SK-N-SH (cell line): ENCODE results near the gene KRT71. TPM values are rescaled to one million over a fixed set of nuclear protein-coding genes. Genes with fewer than 3 reads are reported as not detected.

Source experiments
- CTCF ChIA-PET: fragments of 300-600, 350-600 bp; formaldehyde crosslinking; extraction: SDS; loops from one replicate; lab custom pipeline; 2021; lab: Yijun Ruan, JAX
- POLR2A ChIA-PET: fragments of 350-600 bp; sonication (Branson Sonifier 250); formaldehyde crosslinking; extraction: SDS; loops from one replicate; lab custom pipeline; 2020; ENCODE audit warnings: antibody characterized with exemption, inconsistent platforms; lab: Yijun Ruan, JAX
- DNase-seq: peaks from one replicate; pipeline ENCODE4 v3.0.0; 2012
- H2AFZ ChIP-seq: fragments of 200-600 bp; sonication (generic); 2 replicates; pipeline ENCODE4 v1.8.1; 2016; ENCODE audit warnings: antibody characterized with exemption, mild to moderate bottlenecking, low read depth
- H3F3A ChIP-seq: fragments of 200-600 bp; sonication (generic); replicated peaks from 2 replicates; pipeline ENCODE3; 2016; ENCODE audit warnings: antibody characterized with exemption, mild to moderate bottlenecking; ENCODE audit not compliant: insufficient read depth
- H3K27ac ChIP-seq, 2 experiments: fragments of 200-500 bp in 1 of 2; fragments of 200-600 bp in 1 of 2; sonication (Bioruptor generic) in 1 of 2; sonication (generic), shearing (Covaris generic) in 1 of 2; 2 replicates each; pipeline versions ENCODE4 v1.5.1 to v1.6.1; 2014 to 2016; ENCODE audit warnings: low read depth in 2 of 2, inconsistent platforms in 1 of 2, low read length in 1 of 2, mild to moderate bottlenecking in 1 of 2, mixed read lengths in 1 of 2
- H3K27me3 ChIP-seq: fragments of 200-600 bp; sonication (generic), shearing (Covaris generic); 2 replicates; pipeline ENCODE4 v1.6.1; 2016; ENCODE audit warnings: mixed run types; ENCODE audit not compliant: insufficient read depth
- H3K36me3 ChIP-seq, 2 experiments: fragments of 200-500 bp in 1 of 2; fragments of 200-600 bp in 1 of 2; sonication (Bioruptor generic) in 1 of 2; sonication (generic) in 1 of 2; replicated peaks in 1 of 2; 2 replicates each; pipeline versions ENCODE3 to v1.5.1; 2014 to 2016; ENCODE audit warnings: low read length in 1 of 2, mild to moderate bottlenecking in 1 of 2; ENCODE audit not compliant: insufficient read depth in 2 of 2, control insufficient read depth in 1 of 2
- H3K4me1 ChIP-seq, 2 experiments: fragments of 200-500 bp in 1 of 2; fragments of 200-600 bp in 1 of 2; sonication (Bioruptor generic) in 1 of 2; sonication (generic), shearing (Covaris generic) in 1 of 2; 2 replicates each; pipeline versions ENCODE4 v1.5.1 to v1.6.1; 2014 to 2016; ENCODE audit warnings: low read depth in 1 of 2, low read length in 1 of 2, mixed run types in 1 of 2; ENCODE audit not compliant: insufficient read depth in 2 of 2, control insufficient read depth in 1 of 2
- H3K4me2 ChIP-seq: fragments of 200-600 bp; sonication (generic), shearing (Covaris generic); 2 replicates; pipeline ENCODE4 v1.6.1; 2017; ENCODE audit warnings: mixed run types
- H3K4me3 ChIP-seq, 2 experiments: fragments of 200-500 bp in 1 of 2; fragments of 200-600 bp in 1 of 2; sonication (Bioruptor generic) in 1 of 2; sonication (generic), shearing (Covaris generic) in 1 of 2; 2 replicates each; pipeline versions ENCODE4 v1.5.1 to v1.8.1; 2014 to 2016; ENCODE audit warnings: low read depth in 2 of 2, inconsistent platforms in 1 of 2, low read length in 1 of 2, mild to moderate bottlenecking in 1 of 2, mixed read lengths in 1 of 2, moderate library complexity in 1 of 2
- H3K79me2 ChIP-seq: fragments of 200-600 bp; sonication (generic); 2 replicates; pipeline ENCODE4 v1.8.1; 2017; ENCODE audit warnings: mild to moderate bottlenecking; ENCODE audit not compliant: insufficient read depth
- H3K9ac ChIP-seq: fragments of 200-600 bp; sonication (generic); 2 replicates; pipeline ENCODE4 v1.6.1; 2017; ENCODE audit warnings: mixed run types
- H3K9me2 ChIP-seq: fragments of 200-600 bp; sonication (generic); 2 replicates; pipeline ENCODE4 v1.6.1; 2017; ENCODE audit warnings: mixed run types
- H3K9me3 ChIP-seq: fragments of 200-600 bp; sonication (generic); 2 replicates; pipeline ENCODE4 v1.6.1; 2017; ENCODE audit warnings: mixed run types, mild to moderate bottlenecking, moderate library complexity
- H4K20me1 ChIP-seq: fragments of 200-600 bp; sonication (generic); 2 replicates; pipeline ENCODE4 v1.6.1; 2017; ENCODE audit warnings: mild to moderate bottlenecking, mixed run types; ENCODE audit not compliant: insufficient read depth
- EP300 ChIP-seq, 2 experiments: IDR thresholded peaks; 2 replicates each; pipeline versions ENCODE4 v1.4.0 to v1.6.1; 2012; ENCODE audit warnings: borderline replicate concordance in 1 of 2, low read depth in 1 of 2, low read length in 1 of 2
- EZH2phosphoT487 ChIP-seq: fragments of 200-600 bp; sonication (generic); IDR thresholded peaks from 2 replicates; pipeline ENCODE4 v1.6.1; 2017; ENCODE audit warnings: low read depth, mixed run types, mild to moderate bottlenecking, antibody characterized with exemption, moderate library complexity, borderline replicate concordance
- FOSL2 ChIP-seq: IDR thresholded peaks from 2 replicates; pipeline ENCODE4 v1.4.0; 2012; ENCODE audit warnings: low read depth, mild to moderate bottlenecking, moderate library complexity, borderline replicate concordance
- FOXJ3 ChIP-seq: sonication (generic); formaldehyde crosslinking; IDR thresholded peaks from 2 replicates; pipeline ENCODE4 v1.5.1; 2020; ENCODE audit warnings: mild to moderate bottlenecking, missing genetic modification reagents
- FOXM1 ChIP-seq: IDR thresholded peaks from 2 replicates; pipeline ENCODE4 v1.4.0; 2012; ENCODE audit warnings: low read depth, mild to moderate bottlenecking
- JUND ChIP-seq: IDR thresholded peaks from 2 replicates; pipeline ENCODE4 v1.4.0; 2012
- MEF2A ChIP-seq: IDR thresholded peaks from 2 replicates; pipeline ENCODE4 v1.4.0; 2012; ENCODE audit warnings: low read depth, borderline replicate concordance
- POLR2AphosphoS5 ChIP-seq: IDR thresholded peaks from 2 replicates; pipeline ENCODE4 v1.6.1; 2012; ENCODE audit warnings: low read depth, low read length
- RAD21 ChIP-seq: IDR thresholded peaks from 2 replicates; pipeline ENCODE4 v1.6.1; 2012; ENCODE audit warnings: mild to moderate bottlenecking, low read length
- RFX5 ChIP-seq: IDR thresholded peaks from 2 replicates; pipeline ENCODE4 v1.6.1; 2012; ENCODE audit warnings: mild to moderate bottlenecking, improper control_type of control experiment, low read length
- SIN3A ChIP-seq: IDR thresholded peaks from 2 replicates; pipeline ENCODE4 v1.6.1; 2012; ENCODE audit warnings: low read depth, mild to moderate bottlenecking, low read length, moderate library complexity, borderline replicate concordance
- SMC3 ChIP-seq: IDR thresholded peaks from 2 replicates; pipeline ENCODE4 v1.6.1; 2012; ENCODE audit warnings: low read depth, low read length, improper control_type of control experiment
- TAF1 ChIP-seq: IDR thresholded peaks from 2 replicates; pipeline ENCODE4 v1.6.1; 2012; ENCODE audit warnings: low read depth, mild to moderate bottlenecking, low read length, moderate library complexity, borderline replicate concordance
- TCF12 ChIP-seq: IDR thresholded peaks from 2 replicates; pipeline ENCODE4 v1.4.0; 2012
- TEAD4 ChIP-seq: IDR thresholded peaks from 2 replicates; pipeline ENCODE4 v1.4.0; 2012; ENCODE audit warnings: mild to moderate bottlenecking, borderline replicate concordance; ENCODE audit not compliant: insufficient read depth
- WGBS: methylation state at CpG from one replicate; pipeline ENCODE4 v1.1.6; 2017; ENCODE audit warnings: low lambda C conversion rate; 5-methylcytosine and 5-hydroxymethylcytosine counted together
- polyA plus RNA-seq, 3 experiments: library from polyadenylated mRNA; depleted of rRNA; stranded (reverse); fragments of >200 nt; gene quantifications; 2 replicates each; pipeline ENCODE4 v1.2.3, GENCODE V29; 2012
- TF ChIP-seq, protein P1 (sequence below): fragments of 150-350 bp; IDR thresholded peaks from 2 replicates; pipeline ENCODE4 v1.6.1; 2017; ENCODE audit warnings: antibody characterized with exemption, low read length, low read depth, borderline replicate concordance
- TF ChIP-seq, protein P2 (sequence below): IDR thresholded peaks from 2 replicates; pipeline ENCODE4 v1.4.0; 2012; ENCODE audit warnings: low read depth
- TF ChIP-seq, protein P3 (sequence below): fragments of 150-350 bp; IDR thresholded peaks from 2 replicates; pipeline ENCODE4 v1.6.1; 2016; ENCODE audit warnings: mild to moderate bottlenecking, low read depth, low read length
- TF ChIP-seq, protein P4 (sequence below): IDR thresholded peaks from 2 replicates; pipeline ENCODE4 v1.4.0; 2012; ENCODE audit warnings: low read depth, borderline replicate concordance
- TF ChIP-seq, protein P5 (sequence below): IDR thresholded peaks from 2 replicates; pipeline ENCODE4 v1.4.0; 2012; ENCODE audit warnings: low read depth, borderline replicate concordance

The KRT71 gene
- polyA plus RNA-seq, 1 of the 3 experiments (the other 2 are of a cell fraction): not detected

DNA sequence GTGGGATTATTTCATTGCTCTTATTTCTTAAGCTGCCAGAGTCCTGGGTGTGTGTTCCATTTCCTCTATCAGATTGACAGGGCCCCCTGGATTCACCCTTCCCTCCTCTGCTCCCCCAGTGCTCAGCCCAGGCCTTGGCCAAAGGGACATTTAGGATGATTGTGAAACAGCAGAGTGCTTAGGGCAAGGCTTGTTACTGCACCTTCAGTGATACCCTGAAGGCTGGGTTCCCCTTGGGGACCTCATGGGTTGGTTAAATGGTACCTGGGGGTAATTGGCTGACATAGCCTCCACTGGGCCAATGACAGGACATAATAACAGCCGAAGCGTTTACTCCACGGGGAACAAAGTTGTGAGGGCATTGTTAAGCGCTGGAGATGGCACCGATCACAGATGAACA is 49.6 kb upstream of the KRT71 start:
- TF ChIP-seq SIN3A: no peak
- no peak for TF ChIP-seq FOXJ3 (CRISPR knock-in tag)
- TF ChIP-seq, protein P1, sequence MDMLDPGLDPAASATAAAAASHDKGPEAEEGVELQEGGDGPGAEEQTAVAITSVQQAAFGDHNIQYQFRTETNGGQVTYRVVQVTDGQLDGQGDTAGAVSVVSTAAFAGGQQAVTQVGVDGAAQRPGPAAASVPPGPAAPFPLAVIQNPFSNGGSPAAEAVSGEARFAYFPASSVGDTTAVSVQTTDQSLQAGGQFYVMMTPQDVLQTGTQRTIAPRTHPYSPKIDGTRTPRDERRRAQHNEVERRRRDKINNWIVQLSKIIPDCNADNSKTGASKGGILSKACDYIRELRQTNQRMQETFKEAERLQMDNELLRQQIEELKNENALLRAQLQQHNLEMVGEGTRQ: no peak
- TF ChIP-seq EP300 (IDR thresholded peaks at IDR 0.05; ENCODE audit: borderline replicate concordance in 1 of 2, low read depth in 1 of 2, low read length in 1 of 2): no peak
- 47% methylated on average over 5 of the region's 5 CpGs for WGBS
- Histone ChIP-seq H4K20me1 (no peaks in the 10 kb centered on the region), H3K36me3 (no peaks in the 10 kb centered on the region), H3K27me3 (peaks cover 46% of the 10 kb centered on the region), H3K79me2 (no peaks in the 10 kb centered on the region), H3K4me2 (no peak overlapping the region), H3K4me3 (no peak overlapping the region), H3K27ac (no peak overlapping the region), H3F3A (no peaks in the 10 kb centered on the region), H3K9me3 (no peaks in the 10 kb centered on the region), H2AFZ (no peak overlapping the region), H3K9ac (no peak overlapping the region), H3K4me1 (no peaks in the 10 kb centered on the region), H3K9me2 (no peaks in the 10 kb centered on the region)
- DNase-seq: no peak
- ChIA-PET CTCF (interaction anchor here (1.1 kb wide), 1 partner anchor 277 kb away, joined by 4 read pairs; no protein-coding TSS in a partner anchor), POLR2A (no interaction called here)

DNA sequence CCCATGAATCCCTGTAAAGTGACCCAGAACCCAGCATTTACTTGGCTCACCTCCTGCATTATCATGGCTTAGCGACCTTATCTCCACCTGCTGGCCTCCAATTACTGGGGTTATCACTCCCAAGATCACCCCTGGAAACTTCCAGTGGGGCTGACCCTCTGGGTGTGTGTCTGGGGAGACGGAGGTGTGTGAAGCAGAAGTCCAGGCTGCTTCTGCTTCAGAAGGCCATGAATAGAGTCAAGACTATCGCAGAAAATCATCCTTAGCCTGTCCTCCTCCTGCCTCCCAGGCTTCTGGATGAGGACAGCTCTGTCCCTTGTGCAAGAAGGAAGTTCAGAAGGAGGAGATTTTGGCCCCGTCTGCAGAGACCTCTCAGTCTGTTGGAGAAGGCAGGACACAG is 48.7 kb upstream of the KRT71 start:
- Histone ChIP-seq H4K20me1 (no peaks in the 10 kb centered on the region), H3K79me2 (no peaks in the 10 kb centered on the region), H3K4me1 (no peaks in the 10 kb centered on the region), H3K27ac (no peak overlapping the region), H2AFZ (no peak overlapping the region), H3K27me3 (peaks cover 48% of the 10 kb centered on the region), H3K36me3 (no peaks in the 10 kb centered on the region), H3F3A (no peaks in the 10 kb centered on the region), H3K9ac (no peak overlapping the region), H3K9me3 (no peaks in the 10 kb centered on the region), H3K9me2 (no peaks in the 10 kb centered on the region), H3K4me3 (no peak overlapping the region), H3K4me2 (no peak overlapping the region)
- no peak for DNase-seq
- WGBS: 32% methylated on average over 4 of the region's 4 CpGs
- ChIA-PET POLR2A (no interaction called here), CTCF (interaction anchor here (1.1 kb wide), 1 partner anchor 278 kb away, joined by 4 read pairs; no protein-coding TSS in a partner anchor)
- no peak for TF ChIP-seq JUND
- no peak for TF ChIP-seq TEAD4
- no peak for TF ChIP-seq SMC3
- TF ChIP-seq FOXM1: no peak
- TF ChIP-seq TCF12: no peak
- TF ChIP-seq, protein P2, sequence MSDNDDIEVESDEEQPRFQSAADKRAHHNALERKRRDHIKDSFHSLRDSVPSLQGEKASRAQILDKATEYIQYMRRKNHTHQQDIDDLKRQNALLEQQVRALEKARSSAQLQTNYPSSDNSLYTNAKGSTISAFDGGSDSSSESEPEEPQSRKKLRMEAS: no peak
- TF ChIP-seq, protein P1: no peak
- TF ChIP-seq, protein P3, sequence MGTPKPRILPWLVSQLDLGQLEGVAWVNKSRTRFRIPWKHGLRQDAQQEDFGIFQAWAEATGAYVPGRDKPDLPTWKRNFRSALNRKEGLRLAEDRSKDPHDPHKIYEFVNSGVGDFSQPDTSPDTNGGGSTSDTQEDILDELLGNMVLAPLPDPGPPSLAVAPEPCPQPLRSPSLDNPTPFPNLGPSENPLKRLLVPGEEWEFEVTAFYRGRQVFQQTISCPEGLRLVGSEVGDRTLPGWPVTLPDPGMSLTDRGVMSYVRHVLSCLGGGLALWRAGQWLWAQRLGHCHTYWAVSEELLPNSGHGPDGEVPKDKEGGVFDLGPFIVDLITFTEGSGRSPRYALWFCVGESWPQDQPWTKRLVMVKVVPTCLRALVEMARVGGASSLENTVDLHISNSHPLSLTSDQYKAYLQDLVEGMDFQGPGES: no peak
- TF ChIP-seq POLR2AphosphoS5: no peak
- no peak for TF ChIP-seq MEF2A
- no peak for TF ChIP-seq TAF1
- no peak for TF ChIP-seq RFX5
- no peak for TF ChIP-seq FOSL2
- TF ChIP-seq, protein P4, sequence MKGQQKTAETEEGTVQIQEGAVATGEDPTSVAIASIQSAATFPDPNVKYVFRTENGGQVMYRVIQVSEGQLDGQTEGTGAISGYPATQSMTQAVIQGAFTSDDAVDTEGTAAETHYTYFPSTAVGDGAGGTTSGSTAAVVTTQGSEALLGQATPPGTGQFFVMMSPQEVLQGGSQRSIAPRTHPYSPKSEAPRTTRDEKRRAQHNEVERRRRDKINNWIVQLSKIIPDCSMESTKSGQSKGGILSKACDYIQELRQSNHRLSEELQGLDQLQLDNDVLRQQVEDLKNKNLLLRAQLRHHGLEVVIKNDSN: no peak
- no peak for TF ChIP-seq EZH2phosphoT487
- TF ChIP-seq RAD21: no peak
- TF ChIP-seq EP300 (IDR thresholded peaks at IDR 0.05; ENCODE audit: borderline replicate concordance in 1 of 2, low read depth in 1 of 2, low read length in 1 of 2): no peak
- TF ChIP-seq, protein P5, sequence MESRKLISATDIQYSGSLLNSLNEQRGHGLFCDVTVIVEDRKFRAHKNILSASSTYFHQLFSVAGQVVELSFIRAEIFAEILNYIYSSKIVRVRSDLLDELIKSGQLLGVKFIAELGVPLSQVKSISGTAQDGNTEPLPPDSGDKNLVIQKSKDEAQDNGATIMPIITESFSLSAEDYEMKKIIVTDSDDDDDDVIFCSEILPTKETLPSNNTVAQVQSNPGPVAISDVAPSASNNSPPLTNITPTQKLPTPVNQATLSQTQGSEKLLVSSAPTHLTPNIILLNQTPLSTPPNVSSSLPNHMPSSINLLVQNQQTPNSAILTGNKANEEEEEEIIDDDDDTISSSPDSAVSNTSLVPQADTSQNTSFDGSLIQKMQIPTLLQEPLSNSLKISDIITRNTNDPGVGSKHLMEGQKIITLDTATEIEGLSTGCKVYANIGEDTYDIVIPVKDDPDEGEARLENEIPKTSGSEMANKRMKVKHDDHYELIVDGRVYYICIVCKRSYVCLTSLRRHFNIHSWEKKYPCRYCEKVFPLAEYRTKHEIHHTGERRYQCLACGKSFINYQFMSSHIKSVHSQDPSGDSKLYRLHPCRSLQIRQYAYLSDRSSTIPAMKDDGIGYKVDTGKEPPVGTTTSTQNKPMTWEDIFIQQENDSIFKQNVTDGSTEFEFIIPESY: no peak
